ENCODE measurements around the gene YOD1. TPM values are rescaled to one million over a fixed set of nuclear protein-coding genes. Genes with fewer than 3 reads are reported as not detected.

Gene YOD1
- total and polyA plus RNA-seq, 10 of the 15 experiments (the other 5 are each of a cell fraction or from before 2014, with no cell fraction given) = 2.1 to 7.9 (median 5.0) TPM

GRCh38 chr1:207056673-207057072, 5.7 kb upstream of the YOD1 start (continued):
- TF ChIP-seq E4F1 (IDR thresholded peaks at IDR 0.05; ENCODE audit: borderline replicate concordance, partially characterized antibody) (no peak), ATF7 (IDR thresholded peaks at IDR 0.05; ENCODE audit: low read depth) (no peak), MLLT1 (IDR thresholded peaks at IDR 0.05) (no peak), ASH2L (IDR thresholded peaks at IDR 0.05; ENCODE audit: borderline replicate concordance, low read depth) (no peak)

DNA sequence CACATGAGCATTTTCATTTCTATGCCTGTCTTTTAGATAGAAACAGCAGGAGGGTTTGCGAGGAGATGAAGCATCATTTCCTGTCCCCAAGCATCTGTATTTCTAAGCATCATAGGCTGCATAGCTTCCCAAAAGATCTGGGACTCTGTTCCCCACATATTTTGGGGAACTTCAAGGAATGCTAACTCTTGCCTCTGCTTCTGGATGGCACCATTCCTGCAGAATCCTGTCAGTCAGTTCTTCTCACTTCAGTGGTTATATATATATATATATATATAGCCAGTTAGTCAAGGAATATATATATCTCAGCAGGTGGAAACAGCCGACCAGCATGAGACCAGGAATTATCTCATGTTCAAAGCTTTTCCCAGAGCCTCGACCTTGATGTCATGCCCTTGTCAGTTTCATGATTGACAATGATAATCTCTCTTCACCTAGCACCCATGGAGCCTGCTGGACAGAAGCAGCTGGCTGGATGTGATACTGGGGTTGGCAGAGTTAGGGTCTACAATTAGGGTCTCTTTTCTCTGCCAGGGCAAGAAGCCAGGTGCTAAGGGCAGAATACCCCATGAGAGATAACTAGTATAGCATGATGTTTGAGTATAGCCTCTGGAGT, 4.5 kb upstream of the YOD1 start:
- H4K20me1 ChIP-seq (ENCODE audit: control insufficient read depth, insufficient read depth) = no peaks in the 10 kb centered on the region
- no peak overlapping the region for H2AFZ ChIP-seq (ENCODE audit: control insufficient read depth, low read depth, low read length)
- intact Hi-C loops (cut with micrococcal nuclease; ENCODE audit: unreplicated experiment) = no loop called here
- H3K79me2 ChIP-seq (ENCODE audit: control insufficient read depth, insufficient read depth, low read length) = peaks cover 3% of the 10 kb centered on the region
- no peak overlapping the region for H3K4me2 ChIP-seq (ENCODE audit: control insufficient read depth, insufficient read depth)
- DNase-seq (ENCODE audit: low read depth, low spot score) (no peak), ATAC-seq (no peak), FAIRE-seq (no peak)
- RAD21 ChIA-PET (ENCODE audit: unreplicated experiment) = interaction anchor here (2.0 kb wide), 1 partner anchor 20 kb away, joined by 8 read pairs; no protein-coding TSS in a partner anchor
- no peak overlapping the region for H3K9ac ChIP-seq (ENCODE audit: control insufficient read depth, insufficient read depth, low read length)
- H3K4me1 ChIP-seq (ENCODE audit: control insufficient read depth, insufficient read depth, low read length) = peaks cover 21% of the 10 kb centered on the region
- H3K4me3 ChIP-seq = no peak overlapping the region
- H3K9me3 ChIP-seq (replicated peaks; ENCODE audit: control insufficient read depth, insufficient read depth, low read length) = no peaks in the 10 kb centered on the region; the same call in 2 of the 3 replicates
- POLR2A ChIA-PET = no interaction called here
- no peak overlapping the region for H3K27ac ChIP-seq (ENCODE audit: control insufficient read depth, insufficient read depth)
- no peaks in the 10 kb centered on the region for H3K36me3 ChIP-seq (ENCODE audit: control insufficient read depth in 2 of 2, insufficient read depth in 2 of 2, low read length in 1 of 2)
- SMC1A ChIA-PET (ENCODE audit: uncharacterized antibody, unreplicated experiment) = interaction anchor here (1.4 to 2.0 kb wide), 2 partner anchors 8 to 20 kb away, joined by 4 to 6 read pairs; no protein-coding TSS in a partner anchor
- WGBS (ENCODE audit: insufficient coverage, insufficient replicate concordance, low lambda C conversion rate, missing lambda C conversion rate) = 58% methylated on average over 3 of the region's 3 CpGs
- CTCF ChIA-PET = interaction anchor here (0.8 to 2.8 kb wide), 8 partner anchors 10 to 350 kb away, joined by 3 to 12 read pairs (median 3); no protein-coding TSS in a partner anchor
- in situ Hi-C loops (cut with MboI) = no loop called here
- BruUV-seq (replicated peaks) = no TSS peak
- no peaks in the 10 kb centered on the region for H3K27me3 ChIP-seq (replicated peaks in 1 of 2; ENCODE audit: control insufficient read depth in 2 of 2, insufficient read depth in 2 of 2, low read length in 1 of 2)
- no peak for TF ChIP-seq TBL1XR1 (IDR thresholded peaks at IDR 0.05; ENCODE audit: low read depth, low read length)
- no peak for TF ChIP-seq NFYA (IDR thresholded peaks at IDR 0.05; ENCODE audit: borderline replicate concordance, low read depth, low read length)
- no peak for TF ChIP-seq NFYB (IDR thresholded peaks at IDR 0.05; ENCODE audit: insufficient read depth, low read depth, low read length)
- no peak for TF ChIP-seq RELA (IDR thresholded peaks at IDR 0.05; ENCODE audit: borderline replicate concordance, partially characterized antibody)
- TF ChIP-seq ZNF24 (IDR thresholded peaks at IDR 0.05) = no peak
- TF ChIP-seq CTCF (IDR thresholded peaks at IDR 0.05 in 2 of 3, conservative IDR thresholded peaks at IDR 0.05 in 1 of 3; ENCODE audit: control insufficient read depth in 2 of 3, extremely low read depth in 1 of 3, insufficient read depth in 1 of 3, low read depth in 3 of 3, low read length in 3 of 3) = no peak
- no peak for TF ChIP-seq POLR2A (IDR thresholded peaks at IDR 0.05; ENCODE audit: low read depth, low read length)
- TF ChIP-seq EGR1 (IDR thresholded peaks at IDR 0.05; ENCODE audit: borderline replicate concordance in 1 of 2, low read depth in 2 of 2, low read length in 2 of 2) = no peak
